T-helper 22 cell (primary cell): ENCODE data around the gene TMEM217.
"Not testable (repeated sequence)": the region's sequence is repeated elsewhere in the genome, so short reads cannot be mapped to it uniquely, and the experiment has no call there.

Source experiments
- DNase-seq: peaks from one replicate; pipeline ENCODE4 v3.0.0-alpha.2; 2020; ENCODE audit warnings: low read depth

The TMEM217 gene

DNA sequence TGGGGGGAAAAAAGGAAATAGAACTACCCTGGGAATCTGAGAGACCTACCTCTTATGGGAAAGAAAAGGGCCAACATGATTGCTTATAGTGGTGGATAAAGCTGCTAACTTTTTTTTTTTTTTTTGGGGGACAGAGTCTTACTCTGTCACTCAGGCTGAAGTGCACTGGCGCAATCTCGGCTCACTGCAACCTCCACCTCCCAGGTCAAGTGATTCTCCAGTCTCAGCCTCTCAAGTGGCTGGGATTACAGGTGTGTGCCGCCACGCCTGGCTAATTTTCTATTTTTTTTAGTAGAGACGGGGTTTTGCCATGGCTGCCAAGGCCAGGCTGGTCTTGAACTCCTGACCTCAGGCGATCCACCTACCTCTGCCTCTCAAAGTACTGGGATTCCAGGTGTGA is 39.9 kb downstream of the TMEM217 start:
- no peak for DNase-seq

DNA sequence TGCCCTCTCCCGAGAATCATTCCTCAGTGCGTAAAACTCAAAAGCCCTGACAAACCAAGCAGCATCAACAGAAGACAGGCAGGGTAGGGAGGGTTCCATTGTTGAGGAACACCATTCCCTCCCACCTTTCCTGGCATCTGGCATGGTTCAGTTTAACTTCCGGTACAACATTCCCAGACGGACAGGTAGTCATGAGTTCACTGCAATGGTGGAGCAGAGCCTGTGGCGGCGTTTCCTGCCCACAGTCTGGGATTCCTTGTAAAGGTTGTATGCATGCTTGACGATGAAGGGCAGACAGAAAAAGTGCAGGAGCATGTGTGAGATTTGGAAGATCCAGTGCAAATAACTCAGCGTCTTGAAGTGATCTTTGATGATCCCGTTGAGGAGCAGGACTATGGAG is 45.7 kb downstream of the TMEM217 start:
- no peak for DNase-seq

- DNase-seq = peak; percentile 39
These were observed 47.5 kb downstream of the TMEM217 start for GRCh38 chr6:37210313-37210968.

- peak; percentile 41 for DNase-seq
These were observed 48.3 kb downstream of the TMEM217 start for GRCh38 chr6:37209461-37210205.

DNA sequence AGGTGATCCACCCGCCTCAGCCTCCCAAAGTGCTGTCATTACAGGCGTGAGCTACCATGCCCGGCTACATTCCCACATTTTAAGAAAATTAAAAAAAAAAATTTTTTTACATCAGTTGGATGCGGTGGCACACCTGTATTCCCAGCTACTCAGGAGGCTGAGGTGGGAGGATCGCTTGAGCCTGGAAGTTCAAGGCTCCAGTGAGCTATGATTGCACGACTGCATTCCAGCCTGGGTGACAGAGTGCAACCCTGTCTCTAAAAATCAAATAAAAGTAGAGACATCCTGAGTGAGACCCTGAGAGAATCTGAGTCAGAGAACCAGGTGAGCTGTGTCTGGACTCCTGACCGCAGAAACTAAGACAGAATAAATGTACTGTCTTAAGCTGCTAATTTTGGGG is 49.2 kb downstream of the TMEM217 start:
- no peak for DNase-seq

DNA sequence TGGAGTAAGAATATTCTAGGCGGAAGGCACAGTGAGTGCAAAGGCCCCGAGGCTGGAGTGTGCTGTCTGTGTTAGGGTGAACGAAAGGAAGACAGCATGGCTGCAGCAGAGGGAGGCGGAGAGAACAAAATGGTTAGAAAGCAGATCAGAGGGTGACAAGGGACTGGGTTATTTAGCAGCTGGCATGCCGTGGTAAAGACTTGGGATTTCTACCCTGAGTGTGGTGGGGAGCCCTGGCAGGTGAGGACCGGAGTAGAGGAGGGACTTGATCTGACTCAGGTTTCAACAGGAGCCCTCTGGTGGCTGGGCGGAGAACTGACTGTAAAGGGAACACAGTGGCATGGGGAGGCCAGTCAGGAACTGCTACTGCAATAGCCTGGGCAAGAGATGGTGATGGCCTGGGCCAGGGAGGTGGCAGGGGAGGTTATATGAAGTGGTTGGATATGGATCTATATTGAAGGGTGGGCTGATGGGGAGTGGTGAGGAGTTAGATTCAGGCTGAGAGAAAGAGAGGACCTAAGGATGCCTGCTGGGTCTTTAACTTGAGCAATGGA is 50.0 kb downstream of the TMEM217 start:
- peak; percentile 70 for DNase-seq

- no peak for DNase-seq
These were observed 51.3 kb downstream of the TMEM217 start for GRCh38 chr6:37206622-37207021.

DNA sequence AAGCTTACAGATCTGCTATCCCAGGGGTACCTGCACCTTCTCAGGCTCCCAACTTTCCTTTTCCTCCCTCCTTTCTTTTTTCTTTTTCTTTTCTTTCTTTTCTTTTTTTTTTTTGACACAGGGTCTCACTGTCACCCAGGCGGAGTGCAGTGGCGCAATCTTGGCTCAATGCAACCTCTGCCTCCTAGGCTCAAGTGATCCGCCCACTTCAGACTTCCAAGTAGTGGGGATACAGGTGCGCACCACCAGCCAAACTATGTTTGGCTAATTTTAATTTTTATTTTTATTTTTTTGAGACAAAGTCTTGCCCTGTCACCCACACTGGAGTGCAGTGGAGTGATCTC is 52.0 kb downstream of the TMEM217 start:
- DNase-seq = no peak

GRCh38 chr6:37205175-37205996 is 52.6 kb downstream of the TMEM217 start:
- DNase-seq = no peak

DNA sequence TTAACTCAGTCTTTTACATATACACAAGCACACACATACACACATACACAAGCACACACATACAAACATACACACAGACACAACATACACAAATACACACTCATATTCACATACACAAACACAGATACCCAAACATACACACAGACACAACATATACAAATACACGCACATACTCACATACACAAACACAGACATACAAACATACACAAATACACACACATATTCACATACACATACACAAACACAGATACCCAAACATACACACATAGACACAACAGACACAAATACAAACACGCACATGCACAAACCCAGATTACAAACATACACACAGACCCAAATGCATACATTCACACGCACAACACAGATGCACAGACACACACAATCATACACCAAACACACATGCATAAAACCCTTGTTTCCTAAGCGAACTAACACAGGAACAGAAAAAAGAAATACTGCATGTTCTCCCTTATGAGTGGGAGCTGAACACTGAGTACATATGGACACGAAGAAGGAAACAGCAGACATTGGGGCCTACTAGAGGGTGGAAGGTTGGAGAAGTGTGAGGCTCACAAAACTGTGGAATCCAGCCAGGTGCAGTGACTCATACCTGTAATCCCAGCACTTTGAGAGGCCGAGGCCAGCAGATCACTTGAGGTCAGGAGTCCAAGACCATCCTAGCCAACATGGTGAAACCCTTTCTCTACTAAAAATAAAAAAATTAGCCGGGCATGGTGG is 53.8 kb downstream of the TMEM217 start:
- no peak for DNase-seq

DNA sequence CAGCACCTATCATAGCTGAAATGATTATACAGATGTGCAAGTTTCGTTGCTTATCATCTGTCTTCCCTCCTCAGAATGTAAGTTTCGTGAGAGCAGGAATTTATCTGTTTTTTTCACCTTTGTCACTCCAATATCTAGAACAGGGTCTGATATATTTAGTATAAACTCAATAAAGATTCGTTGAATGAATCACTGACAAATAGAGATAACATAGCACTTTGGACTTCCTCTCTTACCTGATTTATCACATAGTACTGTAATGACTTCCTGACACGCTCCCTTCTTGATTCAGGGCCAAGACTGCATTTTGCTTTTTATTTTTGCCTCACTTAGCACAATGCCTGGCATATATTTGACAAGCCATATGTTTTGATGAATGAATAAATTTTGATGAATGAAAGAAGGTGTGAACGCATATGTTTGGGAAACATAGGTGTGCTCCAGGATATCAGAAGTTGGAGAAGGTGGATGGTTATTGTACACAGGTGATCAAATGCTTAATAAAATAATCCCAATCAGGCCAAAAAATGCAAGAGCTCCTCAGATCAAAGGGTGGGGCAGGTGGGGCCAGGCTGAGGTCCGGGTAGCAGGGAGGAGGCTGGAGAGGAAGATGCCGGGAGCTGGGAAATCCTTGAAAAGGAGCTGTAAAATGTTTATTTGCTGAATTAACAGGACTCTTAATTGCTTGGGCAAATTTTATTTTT is 55.0 kb downstream of the TMEM217 start:
- no peak for DNase-seq

DNA sequence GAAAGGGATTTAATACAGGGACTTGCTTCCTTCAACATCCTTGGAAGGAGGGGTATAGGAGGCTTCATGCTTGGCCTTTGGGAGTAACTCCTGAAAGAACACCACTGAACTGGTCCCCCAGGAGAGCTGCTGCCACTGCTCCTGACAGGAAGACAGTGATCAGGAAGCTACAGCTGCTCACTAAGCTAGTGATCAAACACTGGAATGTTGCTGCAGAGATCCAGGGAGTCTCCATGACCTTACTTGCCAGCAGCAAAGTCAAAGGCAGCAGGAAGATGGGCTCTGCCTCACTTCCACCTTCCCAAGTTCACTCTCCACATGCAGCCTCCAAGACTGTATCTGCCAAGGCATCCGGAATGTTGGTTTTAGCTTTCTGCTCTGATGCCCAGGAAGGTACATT is 56.2 kb downstream of the TMEM217 start:
- DNase-seq = no peak

- DNase-seq = no peak
These were observed 57.9 kb downstream of the TMEM217 start for GRCh38 chr6:37200085-37200484.

- not testable (repeated sequence) for DNase-seq
These were observed 61.5 kb downstream of the TMEM217 start for GRCh38 chr6:37196451-37196850.

GRCh38 chr6:37194886-37195285 is 63.1 kb downstream of the TMEM217 start:
- DNase-seq = not testable (repeated sequence)

DNA sequence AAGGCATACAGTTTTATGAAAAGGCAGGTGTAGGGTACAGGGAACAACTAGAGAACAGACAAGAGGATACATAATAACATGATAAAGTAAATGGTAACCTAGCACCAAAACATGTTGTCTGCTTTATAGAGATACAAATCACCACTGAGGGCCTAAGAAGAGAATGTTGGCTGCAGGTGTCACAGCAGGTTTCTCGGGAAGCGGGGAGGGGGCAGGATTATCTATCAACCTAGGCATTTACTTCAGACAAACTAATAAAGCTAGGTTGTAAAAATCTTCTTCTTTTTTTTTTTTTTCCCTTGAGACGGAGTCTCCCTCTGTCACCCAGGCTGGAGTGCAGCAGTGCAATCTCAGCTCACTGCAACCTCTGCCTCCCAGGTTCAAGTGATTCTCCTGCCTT is 65.3 kb downstream of the TMEM217 start:
- DNase-seq = no peak

GRCh38 chr6:37190159-37190535 is 67.8 kb downstream of the TMEM217 start:
- no peak for DNase-seq

GRCh38 chr6:37188962-37189510 is 68.9 kb downstream of the TMEM217 start:
- DNase-seq = no peak

- no peak for DNase-seq
These were observed 70.5 kb downstream of the TMEM217 start for GRCh38 chr6:37187321-37188022.

DNA sequence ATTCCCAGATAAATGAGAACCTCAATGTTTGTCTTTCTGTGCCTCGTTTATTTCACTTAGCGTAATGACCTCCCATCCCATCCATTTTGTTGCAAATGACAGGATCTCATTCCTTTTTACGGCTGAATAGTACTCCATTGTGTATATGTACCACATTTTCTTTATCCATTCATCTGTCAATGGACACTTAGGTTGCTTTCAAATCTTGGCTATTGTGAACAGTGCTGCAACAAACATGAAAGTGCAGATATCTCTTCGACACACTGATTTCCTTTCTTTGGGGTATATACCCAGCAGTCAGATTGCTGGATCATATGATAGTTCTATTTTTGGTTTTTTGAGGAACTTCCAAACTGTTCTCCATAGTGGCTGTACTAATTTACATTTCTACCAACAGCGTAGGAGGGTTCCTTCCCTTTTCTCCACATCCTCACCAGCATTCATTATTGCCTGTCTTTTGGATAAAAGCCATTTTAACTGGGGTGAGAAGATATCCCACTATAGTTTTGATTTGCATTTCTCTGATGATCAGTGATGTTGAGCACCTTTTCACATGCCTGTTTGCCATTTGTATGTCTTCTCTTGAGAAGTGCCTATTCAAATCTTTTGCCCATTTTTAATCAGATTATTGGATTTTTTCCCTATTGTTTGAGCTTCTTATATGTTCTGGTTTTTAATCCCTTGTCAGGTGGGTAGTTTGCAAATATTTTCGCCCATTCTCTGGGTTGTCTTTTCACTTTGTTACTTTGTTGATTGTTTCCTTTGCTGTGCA is 71.8 kb downstream of the TMEM217 start:
- not testable (repeated sequence) for DNase-seq
